ENCODE results near the gene COL28A1.

Gene COL28A1

GRCh38 chr7:7550663-7551062 lies 15.0 kb upstream of the COL28A1 start:
- Histone ChIP-seq H3K9me2 (replicated peaks; ENCODE audit: low read depth, low read length) (no peaks in the 10 kb centered on the region), H3K4me2 (ENCODE audit: low read depth, low read length, poor library complexity, severe bottlenecking) (no peak overlapping the region), H3K79me2 (ENCODE audit: insufficient read depth, low read length) (no peaks in the 10 kb centered on the region), H3F3A (ENCODE audit: low read depth) (no peaks in the 10 kb centered on the region), H2AFZ (ENCODE audit: low read length) (no peak overlapping the region), H3K4me1 (ENCODE audit: insufficient read depth, low read length, poor library complexity, severe bottlenecking) (no peaks in the 10 kb centered on the region), H4K20me1 (ENCODE audit: insufficient read depth, low read length, poor library complexity, severe bottlenecking) (no peaks in the 10 kb centered on the region), H3K27me3 (ENCODE audit: insufficient read depth, low read length, poor library complexity, severe bottlenecking) (no peaks in the 10 kb centered on the region), H3K36me3 (ENCODE audit: insufficient read depth, low read length) (no peaks in the 10 kb centered on the region), H3K9me3 (ENCODE audit: insufficient read depth, low read depth, low read length) (no peaks in the 10 kb centered on the region), H3K4me3 (ENCODE audit: low read length, poor library complexity, severe bottlenecking) (no peak overlapping the region), H3K9ac (ENCODE audit: low read depth, low read length, poor library complexity, severe bottlenecking) (no peak overlapping the region)
- TF ChIP-seq EZH2phosphoT487 (IDR thresholded peaks at IDR 0.05; ENCODE audit: borderline replicate concordance) (no peak), CTCF (conservative IDR thresholded peaks at IDR 0.05; ENCODE audit: low read length) (no peak)

DNA sequence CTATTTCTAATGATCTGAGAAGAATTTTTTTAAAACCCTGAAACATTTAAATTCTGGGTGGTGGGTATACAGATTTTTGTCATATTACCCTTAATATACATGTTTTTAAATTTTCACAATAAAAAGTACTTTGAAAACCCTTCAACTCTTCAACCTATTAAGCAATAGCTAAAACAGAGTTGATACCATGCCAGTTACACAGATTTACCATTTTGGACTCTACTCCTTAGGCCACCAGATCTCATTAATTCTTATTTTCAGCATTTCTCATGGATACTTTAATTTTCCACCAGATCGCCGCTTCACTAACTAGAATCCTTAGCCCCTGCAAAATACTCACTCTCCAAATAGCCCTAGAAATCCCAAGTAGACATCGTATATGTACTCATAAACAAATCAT lies 12.7 kb upstream of the COL28A1 start:
- no peaks in the 10 kb centered on the region for H3F3A ChIP-seq (ENCODE audit: low read depth)
- no peaks in the 10 kb centered on the region for H4K20me1 ChIP-seq (ENCODE audit: insufficient read depth, low read length, poor library complexity, severe bottlenecking)
- H3K9me2 ChIP-seq (replicated peaks; ENCODE audit: low read depth, low read length): no peaks in the 10 kb centered on the region
- H3K4me3 ChIP-seq (ENCODE audit: low read length, poor library complexity, severe bottlenecking): no peak overlapping the region
- no peaks in the 10 kb centered on the region for H3K4me1 ChIP-seq (ENCODE audit: insufficient read depth, low read length, poor library complexity, severe bottlenecking)
- no peaks in the 10 kb centered on the region for H3K27me3 ChIP-seq (ENCODE audit: insufficient read depth, low read length, poor library complexity, severe bottlenecking)
- no peak for TF ChIP-seq CTCF (conservative IDR thresholded peaks at IDR 0.05; ENCODE audit: low read length)
- no peak for TF ChIP-seq EZH2phosphoT487 (IDR thresholded peaks at IDR 0.05; ENCODE audit: borderline replicate concordance)
- H3K79me2 ChIP-seq (ENCODE audit: insufficient read depth, low read length): no peaks in the 10 kb centered on the region
- no peak overlapping the region for H2AFZ ChIP-seq (ENCODE audit: low read length)
- H3K36me3 ChIP-seq (ENCODE audit: insufficient read depth, low read length): no peaks in the 10 kb centered on the region
- H3K9me3 ChIP-seq (ENCODE audit: insufficient read depth, low read depth, low read length): no peaks in the 10 kb centered on the region
- no peak overlapping the region for H3K9ac ChIP-seq (ENCODE audit: low read depth, low read length, poor library complexity, severe bottlenecking)
- H3K4me2 ChIP-seq (ENCODE audit: low read depth, low read length, poor library complexity, severe bottlenecking): no peak overlapping the region

GRCh38 chr7:7542251-7542835 lies 6.7 kb upstream of the COL28A1 start:
- Histone ChIP-seq H3K27me3 (ENCODE audit: insufficient read depth, low read length, poor library complexity, severe bottlenecking) (no peaks in the 10 kb centered on the region), H3F3A (ENCODE audit: low read depth) (no peaks in the 10 kb centered on the region), H3K9ac (ENCODE audit: low read depth, low read length, poor library complexity, severe bottlenecking) (no peak overlapping the region), H3K9me2 (replicated peaks; ENCODE audit: low read depth, low read length) (no peaks in the 10 kb centered on the region), H2AFZ (ENCODE audit: low read length) (no peak overlapping the region), H3K4me1 (ENCODE audit: insufficient read depth, low read length, poor library complexity, severe bottlenecking) (no peaks in the 10 kb centered on the region), H3K36me3 (ENCODE audit: insufficient read depth, low read length) (no peaks in the 10 kb centered on the region), H3K4me3 (ENCODE audit: low read length, poor library complexity, severe bottlenecking) (no peak overlapping the region), H3K79me2 (ENCODE audit: insufficient read depth, low read length) (no peaks in the 10 kb centered on the region), H4K20me1 (ENCODE audit: insufficient read depth, low read length, poor library complexity, severe bottlenecking) (no peaks in the 10 kb centered on the region), H3K9me3 (ENCODE audit: insufficient read depth, low read depth, low read length) (no peaks in the 10 kb centered on the region), H3K4me2 (ENCODE audit: low read depth, low read length, poor library complexity, severe bottlenecking) (no peak overlapping the region)
- TF ChIP-seq CTCF (conservative IDR thresholded peaks at IDR 0.05; ENCODE audit: low read length) (no peak), EZH2phosphoT487 (IDR thresholded peaks at IDR 0.05; ENCODE audit: borderline replicate concordance) (no peak)
